ENCODE results near the gene DOCK8. TPM values are rescaled to one million over a fixed set of nuclear protein-coding genes. Genes with fewer than 3 reads are reported as not detected.

DOCK8 gene
- total and polyA plus RNA-seq, 3 donors from 2014 or later, result 46.7 to 63.9 (median 51.4) TPM

DNA sequence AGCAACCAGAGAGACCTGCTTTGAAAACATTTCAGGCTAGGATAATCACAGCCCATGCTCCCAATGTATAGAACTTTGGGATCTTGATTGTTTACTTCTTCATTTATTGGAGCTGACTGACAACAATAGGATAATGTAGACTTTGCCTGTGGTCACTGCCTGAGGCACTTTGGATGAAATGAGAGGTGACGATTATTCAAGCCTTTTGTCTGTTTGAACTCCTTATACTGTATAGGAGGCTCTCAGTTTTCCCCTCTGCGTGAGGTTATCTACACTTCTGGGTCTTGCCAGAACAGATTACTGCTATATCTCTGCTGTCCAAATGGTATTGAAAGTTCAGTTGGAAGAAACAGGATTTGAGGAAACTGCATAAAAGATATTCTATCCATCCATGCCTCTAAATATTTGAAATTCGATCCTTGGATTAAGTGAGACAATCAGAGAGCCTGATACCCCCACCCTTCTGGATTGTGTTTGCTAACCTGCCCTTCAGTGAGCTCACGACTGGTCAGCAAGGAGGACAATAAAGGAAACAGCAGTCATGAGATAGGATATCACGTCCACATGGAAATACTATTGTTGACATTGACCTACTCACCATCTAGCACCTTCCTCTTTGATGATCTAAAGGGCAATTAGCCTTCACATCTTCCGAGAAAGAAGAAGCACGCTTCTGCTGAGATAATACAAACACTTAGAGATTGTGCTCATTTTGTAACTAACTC lies 98.1 kb downstream of the DOCK8 start:
- intact Hi-C loops (cut with DNase I; ENCODE audit: low total_unique reads), result no loop called here
- no peaks in the 10 kb centered on the region for H3K4me1 ChIP-seq
- no peaks in the 10 kb centered on the region for H3K27me3 ChIP-seq
- no peak overlapping the region for H3K27ac ChIP-seq
- DNase-seq, result no peak
- TF ChIP-seq CTCF (IDR thresholded peaks at IDR 0.05), result no peak
- TF ChIP-seq POLR2A (IDR thresholded peaks at IDR 0.05), result no peak
- WGBS, 2 donors, result 69 to 79% methylated on average over 7 of the region's 7 CpGs
- no peaks in the 10 kb centered on the region for H3K36me3 ChIP-seq (ENCODE audit: low read depth, missing control alignments)
- H3K9me3 ChIP-seq, result no peaks in the 10 kb centered on the region
- no peak overlapping the region for H3K4me3 ChIP-seq

GRCh38 chr9:316382-316965 lies 101.8 kb downstream of the DOCK8 start:
- Histone ChIP-seq H3K4me1 (no peaks in the 10 kb centered on the region), H3K4me3 (no peak overlapping the region), H3K27me3 (no peaks in the 10 kb centered on the region), H3K9me3 (no peaks in the 10 kb centered on the region), H3K36me3 (ENCODE audit: low read depth, missing control alignments) (no peaks in the 10 kb centered on the region), H3K27ac (no peak overlapping the region)
- no peak for TF ChIP-seq POLR2A (IDR thresholded peaks at IDR 0.05)
- TF ChIP-seq CTCF (IDR thresholded peaks at IDR 0.05), result no peak
- intact Hi-C loops (cut with DNase I; ENCODE audit: low total_unique reads), result no loop called here
- no peak for DNase-seq
- 65 to 74% methylated on average over 2 of the region's 2 CpGs for WGBS, 2 donors

DNA sequence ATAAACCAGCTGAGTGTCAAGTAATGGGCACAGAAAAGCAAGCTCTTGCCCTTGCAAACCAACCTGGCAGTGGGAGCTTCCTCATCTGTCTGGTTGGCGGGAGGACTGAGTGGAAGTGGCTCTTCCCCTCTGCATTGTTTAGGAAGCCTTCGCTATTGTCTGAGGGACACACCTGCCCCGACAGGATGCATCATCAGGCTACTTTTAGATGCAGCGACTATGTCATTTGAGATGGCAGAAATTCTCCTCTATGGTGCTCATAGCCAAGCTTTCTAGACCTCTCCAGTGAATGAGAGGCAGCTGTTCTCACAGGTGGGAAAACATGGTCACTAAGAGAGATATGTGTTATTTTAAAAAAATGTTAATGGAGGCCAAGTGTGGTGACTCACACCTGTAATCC lies 104.0 kb downstream of the DOCK8 start:
- intact Hi-C loops (cut with DNase I; ENCODE audit: low total_unique reads), result no loop called here
- no peaks in the 10 kb centered on the region for H3K9me3 ChIP-seq
- H3K36me3 ChIP-seq (ENCODE audit: low read depth, missing control alignments), result no peaks in the 10 kb centered on the region
- H3K27ac ChIP-seq, result no peak overlapping the region
- H3K27me3 ChIP-seq, result no peaks in the 10 kb centered on the region
- 89 to 100% methylated on average over 2 to 4 of the region's 4 CpGs for WGBS, 2 donors
- no peak for TF ChIP-seq POLR2A (IDR thresholded peaks at IDR 0.05)
- no peak for TF ChIP-seq CTCF (IDR thresholded peaks at IDR 0.05)
- no peak overlapping the region for H3K4me3 ChIP-seq
- no peaks in the 10 kb centered on the region for H3K4me1 ChIP-seq
- no peak for DNase-seq

DNA sequence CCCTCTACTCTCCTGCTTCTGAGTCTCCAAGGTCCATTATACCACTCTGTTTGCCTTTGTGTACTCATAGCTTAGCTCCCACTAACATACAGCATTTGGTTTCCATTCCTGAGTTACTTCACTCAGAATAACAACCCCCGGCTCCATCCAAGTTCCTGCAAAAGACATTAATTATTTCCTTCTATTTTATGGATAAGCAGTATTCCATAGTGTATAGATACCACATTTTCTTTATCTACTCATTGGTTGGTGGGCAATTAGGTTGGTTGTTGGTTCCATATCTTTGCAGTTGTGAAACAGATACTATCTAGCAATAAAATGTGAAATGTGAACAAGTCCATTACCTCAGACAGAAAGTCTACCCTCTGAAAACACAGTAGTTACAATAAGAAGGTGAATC lies 110.3 kb downstream of the DOCK8 start:
- intact Hi-C loops (cut with DNase I; ENCODE audit: low total_unique reads), result no loop called here
- 95 to 98% methylated on average over 1 of the region's 1 CpG for WGBS, 2 donors
- no peaks in the 10 kb centered on the region for H3K27me3 ChIP-seq
- no peaks in the 10 kb centered on the region for H3K36me3 ChIP-seq (ENCODE audit: low read depth, missing control alignments)
- no peak overlapping the region for H3K27ac ChIP-seq
- no peaks in the 10 kb centered on the region for H3K9me3 ChIP-seq
- H3K4me3 ChIP-seq, result no peak overlapping the region
- no peaks in the 10 kb centered on the region for H3K4me1 ChIP-seq
- TF ChIP-seq CTCF (IDR thresholded peaks at IDR 0.05) (no peak), POLR2A (IDR thresholded peaks at IDR 0.05) (no peak)
- DNase-seq, result no peak

DNA sequence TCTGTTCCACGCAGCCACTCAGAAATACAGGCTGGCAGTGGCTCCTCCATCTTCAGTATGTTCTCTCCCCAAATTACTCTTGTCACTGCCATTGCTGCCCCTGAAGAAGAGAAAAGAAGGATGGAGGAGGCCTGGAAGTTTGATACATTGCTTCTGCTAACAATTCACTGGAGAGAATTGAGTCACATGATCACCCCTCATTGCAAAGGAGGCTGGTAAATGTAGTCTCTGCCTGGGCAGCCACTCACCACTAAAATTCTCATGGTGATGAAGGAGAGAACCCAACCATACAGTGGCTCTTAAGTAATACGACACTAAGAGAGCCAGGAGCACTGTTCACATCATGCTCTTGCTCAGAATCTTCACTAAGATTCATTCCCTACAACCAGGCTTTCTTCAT lies 112.0 kb downstream of the DOCK8 start:
- 84 to 92% methylated on average over 2 of the region's 2 CpGs for WGBS, 2 donors

More for the DNA sequence above, 112.0 kb downstream of the DOCK8 start:
- Histone ChIP-seq H3K27me3 (no peaks in the 10 kb centered on the region), H3K36me3 (ENCODE audit: low read depth, missing control alignments) (no peaks in the 10 kb centered on the region), H3K9me3 (no peaks in the 10 kb centered on the region), H3K4me1 (no peaks in the 10 kb centered on the region), H3K27ac (no peak overlapping the region), H3K4me3 (no peak overlapping the region)
- DNase-seq, result no peak
- TF ChIP-seq CTCF (IDR thresholded peaks at IDR 0.05), result no peak
- no peak for TF ChIP-seq POLR2A (IDR thresholded peaks at IDR 0.05)
- intact Hi-C loops (cut with DNase I; ENCODE audit: low total_unique reads), result no loop called here
